Tibial nerve (tissue), 3 donors: ENCODE data around the gene PGAP3.

Experiments used
- EP300 ChIP-seq, 2 donors: sonication (generic); formaldehyde crosslinking; IDR thresholded peaks; one replicate each; pipeline ENCODE4 v1.6.1; 2017; ENCODE audit warnings: antibody characterized with exemption in 2 of 2, mild to moderate bottlenecking in 1 of 2
- POLR2A ChIP-seq, 2 donors: fragments of 450-650 bp; IDR thresholded peaks; one replicate each; pipeline ENCODE4 v1.6.1; 2017; ENCODE audit warnings: antibody characterized with exemption in 2 of 2, mild to moderate bottlenecking in 2 of 2, moderate library complexity in 2 of 2

GRCh38 chr17:39735882-39736281 is 48.0 kb upstream of the PGAP3 start:
- no peak for TF ChIP-seq EP300 (IDR thresholded peaks at IDR 0.05)
- no peak for TF ChIP-seq POLR2A (IDR thresholded peaks at IDR 0.05)
